Measurements from ENCODE around the gene SETMAR.

GRCh38 chr3:4358273-4358672, 55.1 kb downstream of the SETMAR start:
- TF ChIP-seq CTCF (IDR thresholded peaks at IDR 0.05) (no peak), POLR2A (IDR thresholded peaks at IDR 0.05) (no peak)
